Measurements from ENCODE around the gene GLRA1. TPM values are rescaled to one million over a fixed set of nuclear protein-coding genes. Genes with fewer than 3 reads are reported as not detected.

The GLRA1 gene
- total RNA-seq, 1 experiment from 2014 or later: not detected

GRCh38 chr5:151864061-151864748 lies 60.4 kb downstream of the GLRA1 start:
- intact Hi-C loops (cut with micrococcal nuclease): no loop called here
- no peak for TF ChIP-seq FOSL1 (IDR thresholded peaks at IDR 0.05; ENCODE audit: low read depth)
- no peak for TF ChIP-seq REST (IDR thresholded peaks at IDR 0.05; ENCODE audit: low read depth)
- no peak for TF ChIP-seq ZBTB33 (IDR thresholded peaks at IDR 0.05; ENCODE audit: extremely low read depth, insufficient replicate concordance, low read length)
- no peak for TF ChIP-seq TCF7L2 (IDR thresholded peaks at IDR 0.05; ENCODE audit: borderline replicate concordance, extremely low read depth, insufficient read depth, insufficient read length)
- TF ChIP-seq EZH2phosphoT487 (IDR thresholded peaks at IDR 0.05; ENCODE audit: borderline replicate concordance): no peak
- no peak for TF ChIP-seq JUND (IDR thresholded peaks at IDR 0.05)
- no peak for TF ChIP-seq RAD21 (IDR thresholded peaks at IDR 0.05; ENCODE audit: low read depth)
- no peak for TF ChIP-seq POLR2AphosphoS5 (IDR thresholded peaks at IDR 0.05; ENCODE audit: low read depth, low read length)
- no peak for TF ChIP-seq POLR2A (IDR thresholded peaks at IDR 0.05; ENCODE audit: borderline replicate concordance, extremely low read depth, insufficient read depth, insufficient read length)
- no peak for TF ChIP-seq ELF1 (IDR thresholded peaks at IDR 0.05; ENCODE audit: borderline replicate concordance, low read depth)
- no peak for TF ChIP-seq ZFX (IDR thresholded peaks at IDR 0.05)
- TF ChIP-seq CTCF (IDR thresholded peaks at IDR 0.05 in 2 of 3, conservative IDR thresholded peaks at IDR 0.05 in 1 of 3; ENCODE audit: borderline replicate concordance in 1 of 3, insufficient read depth in 1 of 3, low read depth in 2 of 3, low read length in 2 of 3): no peak
- ChIA-PET RAD21 (ENCODE audit: low non-redundant PET in 1 of 2, low total read pairs in 2 of 2, uncharacterized antibody in 2 of 2, unreplicated experiment in 2 of 2) (interaction anchor here in 1 of 2 experiments (0.6 kb wide), 1 partner anchor 69 kb away, joined by 3 read pairs; no protein-coding TSS in a partner anchor), POLR2A (no interaction called here), CTCF (no interaction called here)
- no peaks in the 10 kb centered on the region for H3K4me1 ChIP-seq (ENCODE audit: control insufficient read depth in 1 of 2, insufficient read depth in 2 of 2, low read length in 2 of 2)
- no peak overlapping the region for H3K9ac ChIP-seq (ENCODE audit: low read length)
- peaks cover 5% of the 10 kb centered on the region for H3K27me3 ChIP-seq (ENCODE audit: insufficient read depth, low read length)
- H3K27ac ChIP-seq (ENCODE audit: low read depth, low read length): no peak overlapping the region
- no TSS peak for BruUV-seq (replicated peaks)
- no peaks in the 10 kb centered on the region for H3K36me3 ChIP-seq (ENCODE audit: control insufficient read depth in 1 of 2, insufficient read depth in 2 of 2, low read length in 2 of 2)
- H3K4me3 ChIP-seq (replicated peaks in 1 of 2; ENCODE audit: low read depth in 1 of 2, low read length in 2 of 2): no peak overlapping the region
- no peaks in the 10 kb centered on the region for H3K79me2 ChIP-seq (ENCODE audit: insufficient read depth, low read length)
- no peaks in the 10 kb centered on the region for H3K9me3 ChIP-seq (ENCODE audit: control insufficient read depth in 1 of 2, insufficient read depth in 1 of 2, low read depth in 1 of 2, low read length in 2 of 2)
- no peak overlapping the region for H3K4me2 ChIP-seq (ENCODE audit: low read length)
- no peaks in the 10 kb centered on the region for H3K9me2 ChIP-seq (ENCODE audit: insufficient read depth)
- ATAC-seq: no peak
- no peak for DNase-seq (ENCODE audit: low read depth, low spot score)
- no peaks in the 10 kb centered on the region for H4K20me1 ChIP-seq (ENCODE audit: insufficient read depth)
- no peak overlapping the region for H2AFZ ChIP-seq (ENCODE audit: low read depth, low read length, poor library complexity, severe bottlenecking)
